DOHH2 (cell line): ENCODE results near the gene RGS19.

ENCODE experiments used
- EZH2phosphoT487 ChIP-seq: fragments of 200-600 bp; sonication (generic); IDR thresholded peaks from 2 replicates; pipeline ENCODE4 v1.6.1; 2017; ENCODE audit warnings: borderline replicate concordance, mild to moderate bottlenecking, antibody characterized with exemption, low read length, moderate library complexity, mixed read lengths
- TF ChIP-seq, protein P1 (sequence below): fragments of 200-600 bp; sonication (generic); IDR thresholded peaks from one replicate; pipeline ENCODE4 v1.5.1; 2014; ENCODE audit warnings: antibody characterized with exemption, mild to moderate bottlenecking, low read depth, low read length; ENCODE audit not compliant: poor library complexity, severe bottlenecking

DNA sequence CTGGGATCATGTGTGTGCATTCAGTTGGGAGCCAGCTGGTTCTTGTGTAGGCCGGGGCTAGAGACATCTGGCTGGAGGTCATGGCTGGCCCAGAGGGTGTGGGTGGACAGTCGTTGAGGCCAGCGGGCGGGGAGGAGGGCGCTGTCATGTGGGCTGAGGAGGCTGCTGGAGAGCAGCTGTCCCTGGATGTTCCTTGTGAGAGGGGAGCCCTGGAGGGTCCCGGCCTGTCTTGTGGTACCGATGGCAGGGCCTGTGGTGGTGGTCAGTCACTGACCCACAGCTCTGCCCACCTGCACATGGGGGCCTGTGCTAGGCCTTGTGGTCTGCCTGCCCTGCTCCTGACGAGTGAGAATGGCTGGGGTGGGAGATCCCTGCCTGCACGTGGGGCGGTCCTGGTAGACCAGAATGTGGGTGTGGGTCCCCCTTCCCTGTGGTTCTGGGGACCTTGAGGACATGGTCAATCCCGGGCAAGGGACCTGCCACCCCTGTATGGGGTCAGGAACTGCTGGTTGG lies 45.3 kb downstream of the RGS19 start:
- TF ChIP-seq, protein P1, sequence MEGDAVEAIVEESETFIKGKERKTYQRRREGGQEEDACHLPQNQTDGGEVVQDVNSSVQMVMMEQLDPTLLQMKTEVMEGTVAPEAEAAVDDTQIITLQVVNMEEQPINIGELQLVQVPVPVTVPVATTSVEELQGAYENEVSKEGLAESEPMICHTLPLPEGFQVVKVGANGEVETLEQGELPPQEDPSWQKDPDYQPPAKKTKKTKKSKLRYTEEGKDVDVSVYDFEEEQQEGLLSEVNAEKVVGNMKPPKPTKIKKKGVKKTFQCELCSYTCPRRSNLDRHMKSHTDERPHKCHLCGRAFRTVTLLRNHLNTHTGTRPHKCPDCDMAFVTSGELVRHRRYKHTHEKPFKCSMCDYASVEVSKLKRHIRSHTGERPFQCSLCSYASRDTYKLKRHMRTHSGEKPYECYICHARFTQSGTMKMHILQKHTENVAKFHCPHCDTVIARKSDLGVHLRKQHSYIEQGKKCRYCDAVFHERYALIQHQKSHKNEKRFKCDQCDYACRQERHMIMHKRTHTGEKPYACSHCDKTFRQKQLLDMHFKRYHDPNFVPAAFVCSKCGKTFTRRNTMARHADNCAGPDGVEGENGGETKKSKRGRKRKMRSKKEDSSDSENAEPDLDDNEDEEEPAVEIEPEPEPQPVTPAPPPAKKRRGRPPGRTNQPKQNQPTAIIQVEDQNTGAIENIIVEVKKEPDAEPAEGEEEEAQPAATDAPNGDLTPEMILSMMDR = no peak
- TF ChIP-seq EZH2phosphoT487 = no peak
